ENCODE data around the gene ZNHIT2.
A peak's percentile ranks its signal among the peaks of the same experiment; 100 is the strongest.

DNA sequence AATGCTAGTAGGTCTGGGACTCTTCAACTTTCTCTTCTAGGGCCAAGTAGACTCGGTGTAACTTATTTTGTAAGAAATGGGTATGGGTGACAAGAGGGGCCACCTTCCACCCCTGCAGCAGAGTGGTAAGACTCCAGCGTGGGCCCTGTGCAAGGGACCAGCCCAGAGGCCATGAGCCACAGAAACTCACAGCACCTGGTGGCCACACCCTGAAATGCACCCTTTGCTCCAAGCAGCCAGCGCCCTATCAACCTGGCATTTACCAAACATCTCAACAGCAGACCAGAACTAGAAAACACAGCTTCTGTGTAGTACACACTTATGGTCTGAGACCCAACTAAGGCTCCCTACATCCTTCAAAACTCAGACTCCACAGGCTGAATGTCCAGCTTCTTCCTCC is 39.4 kb downstream of the ZNHIT2 start:
- TF ChIP-seq, protein P1, sequence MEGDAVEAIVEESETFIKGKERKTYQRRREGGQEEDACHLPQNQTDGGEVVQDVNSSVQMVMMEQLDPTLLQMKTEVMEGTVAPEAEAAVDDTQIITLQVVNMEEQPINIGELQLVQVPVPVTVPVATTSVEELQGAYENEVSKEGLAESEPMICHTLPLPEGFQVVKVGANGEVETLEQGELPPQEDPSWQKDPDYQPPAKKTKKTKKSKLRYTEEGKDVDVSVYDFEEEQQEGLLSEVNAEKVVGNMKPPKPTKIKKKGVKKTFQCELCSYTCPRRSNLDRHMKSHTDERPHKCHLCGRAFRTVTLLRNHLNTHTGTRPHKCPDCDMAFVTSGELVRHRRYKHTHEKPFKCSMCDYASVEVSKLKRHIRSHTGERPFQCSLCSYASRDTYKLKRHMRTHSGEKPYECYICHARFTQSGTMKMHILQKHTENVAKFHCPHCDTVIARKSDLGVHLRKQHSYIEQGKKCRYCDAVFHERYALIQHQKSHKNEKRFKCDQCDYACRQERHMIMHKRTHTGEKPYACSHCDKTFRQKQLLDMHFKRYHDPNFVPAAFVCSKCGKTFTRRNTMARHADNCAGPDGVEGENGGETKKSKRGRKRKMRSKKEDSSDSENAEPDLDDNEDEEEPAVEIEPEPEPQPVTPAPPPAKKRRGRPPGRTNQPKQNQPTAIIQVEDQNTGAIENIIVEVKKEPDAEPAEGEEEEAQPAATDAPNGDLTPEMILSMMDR (conservative IDR thresholded peaks at IDR 0.05), result peak; percentile 78
- no peak for TF ChIP-seq ZFX (IDR thresholded peaks at IDR 0.05)

All from C4-2B (cell line).